ENCODE data around the gene PDGFC.

- TF ChIP-seq FOXA1 (IDR thresholded peaks at IDR 0.05), result no peak
- no peak for TF ChIP-seq SP1 (IDR thresholded peaks at IDR 0.05)
- no peak for TF ChIP-seq BHLHE40 (IDR thresholded peaks at IDR 0.05; ENCODE audit: borderline replicate concordance)
- TF ChIP-seq HDGF (IDR thresholded peaks at IDR 0.05; ENCODE audit: borderline replicate concordance), result no peak
- TF ChIP-seq TARDBP (IDR thresholded peaks at IDR 0.05), result no peak
- TF ChIP-seq FOXM1 (IDR thresholded peaks at IDR 0.05; ENCODE audit: borderline replicate concordance), result no peak
These were observed 3.1 kb downstream of the PDGFC start for GRCh38 chr4:156968479-156968984.

Measured in HEK293T (cell line).